ENCODE results near the gene DCC.

DCC gene

DNA sequence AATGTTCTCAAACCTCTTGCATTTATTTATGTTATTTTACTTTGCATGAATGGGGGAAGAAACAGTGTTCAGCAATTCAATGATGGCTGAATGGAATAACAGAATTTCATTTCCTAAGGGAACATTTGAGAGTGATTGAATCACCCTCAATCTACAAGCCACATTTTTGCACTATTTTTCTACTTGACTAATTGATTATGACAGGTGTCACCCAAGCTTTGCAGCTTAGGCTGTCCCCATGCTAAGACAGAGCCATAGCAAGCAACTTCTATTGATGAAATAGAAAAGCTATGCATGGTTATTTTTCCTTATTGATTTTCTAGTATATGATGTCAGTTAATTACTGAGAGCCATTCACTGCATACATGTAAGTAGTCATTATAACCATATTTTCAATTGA, 795.7 kb downstream of the DCC start:
- Histone ChIP-seq H3K4me1 (ENCODE audit: control insufficient read depth, insufficient read depth, low read depth, low read length) (no peaks in the 10 kb centered on the region), H2BK5ac (ENCODE audit: low read depth, low read length, poor library complexity, severe bottlenecking) (no peak overlapping the region), H3K14ac (ENCODE audit: low read length in 2 of 2) (no peak overlapping the region), H4K91ac (ENCODE audit: low read length) (no peak overlapping the region), H2AFZ (ENCODE audit: low read depth, low read length) (no peak overlapping the region), H2AK5ac (ENCODE audit: low read length, severe bottlenecking) (no peak overlapping the region), H3K9ac (ENCODE audit: low read length) (no peak overlapping the region), H3K23ac (ENCODE audit: low read length in 2 of 2) (no peak overlapping the region), H3K18ac (ENCODE audit: low read depth in 1 of 2, low read length in 2 of 2) (no peak overlapping the region), H4K8ac (ENCODE audit: low read length) (no peak overlapping the region), H3K4me3 (ENCODE audit: insufficient read depth in 1 of 2, low read depth in 1 of 2, low read length in 2 of 2) (no peak overlapping the region), H2BK120ac (ENCODE audit: low read depth, low read length) (no peak overlapping the region), H3K27ac (ENCODE audit: low read length, poor library complexity, severe bottlenecking) (no peak overlapping the region), H2BK12ac (ENCODE audit: low read length in 2 of 2) (no peak overlapping the region), H3K9me3 (ENCODE audit: control insufficient read depth, low read length) (peaks cover 7% of the 10 kb centered on the region), H3K4me2 (ENCODE audit: low read length, poor library complexity, severe bottlenecking) (no peak overlapping the region), H3K4ac (ENCODE audit: low read depth in 1 of 2, low read length in 2 of 2) (no peak overlapping the region), H3K36me3 (ENCODE audit: control insufficient read depth in 1 of 2, insufficient read depth in 2 of 2, low read depth in 1 of 2, low read length in 2 of 2) (no peaks in the 10 kb centered on the region), H3K27me3 (ENCODE audit: control insufficient read depth in 1 of 2, insufficient read depth in 1 of 2, low read length in 2 of 2) (no peaks in the 10 kb centered on the region), H3K79me1 (replicated peaks; ENCODE audit: low read length, poor library complexity, severe bottlenecking) (no peaks in the 10 kb centered on the region), H2BK15ac (ENCODE audit: low read depth, poor library complexity, severe bottlenecking) (no peak overlapping the region)
- no peak for DNase-seq

DNA sequence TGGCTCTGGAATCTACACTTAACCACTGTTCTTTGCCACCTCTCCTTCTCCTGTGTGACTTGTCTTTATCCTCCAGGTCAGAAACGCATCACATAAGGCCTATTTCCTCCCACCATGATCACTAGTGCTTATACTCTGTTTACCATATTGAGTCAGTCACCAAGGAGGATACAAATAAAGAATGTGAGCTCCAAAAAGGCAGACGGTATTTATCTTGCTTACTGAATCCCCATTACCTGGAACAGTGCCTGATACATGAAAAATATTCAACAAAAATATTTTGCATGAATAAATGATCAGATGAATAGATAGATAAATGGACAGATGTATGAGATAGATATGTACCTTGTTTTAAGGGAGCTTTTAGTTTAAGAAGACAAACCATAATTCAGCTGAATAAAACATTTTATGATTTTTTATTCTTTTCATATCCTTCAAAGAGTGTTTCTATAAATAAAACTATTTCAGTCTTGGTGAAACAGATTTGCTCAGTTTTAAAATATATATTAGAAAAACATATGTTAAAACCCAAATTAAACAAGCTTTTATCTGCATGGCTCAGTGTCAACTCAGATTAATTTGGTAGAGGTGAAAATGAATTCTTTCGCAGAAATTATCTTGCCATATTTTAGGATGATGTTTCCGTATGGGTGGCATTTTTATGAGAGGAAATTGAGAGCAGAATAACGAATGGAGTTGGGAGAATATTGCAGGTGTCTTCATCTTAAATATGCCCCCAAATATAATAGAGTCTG, 799.9 kb downstream of the DCC start:
- no peak overlapping the region for H2BK5ac ChIP-seq (ENCODE audit: low read depth, low read length, poor library complexity, severe bottlenecking)
- H3K79me1 ChIP-seq (replicated peaks; ENCODE audit: low read length, poor library complexity, severe bottlenecking), result no peaks in the 10 kb centered on the region
- H3K14ac ChIP-seq (ENCODE audit: low read length in 2 of 2), result no peak overlapping the region
- H3K9ac ChIP-seq (ENCODE audit: low read length), result no peak overlapping the region
- peaks cover 7% of the 10 kb centered on the region for H3K9me3 ChIP-seq (ENCODE audit: control insufficient read depth, low read length)
- H4K8ac ChIP-seq (ENCODE audit: low read length), result no peak overlapping the region
- H4K91ac ChIP-seq (ENCODE audit: low read length), result no peak overlapping the region
- no peak overlapping the region for H3K4me2 ChIP-seq (ENCODE audit: low read length, poor library complexity, severe bottlenecking)
- H3K4me1 ChIP-seq (ENCODE audit: control insufficient read depth, insufficient read depth, low read depth, low read length), result no peaks in the 10 kb centered on the region
- no peak for DNase-seq
- H2BK15ac ChIP-seq (ENCODE audit: low read depth, poor library complexity, severe bottlenecking), result no peak overlapping the region
- H3K27me3 ChIP-seq (ENCODE audit: control insufficient read depth in 1 of 2, insufficient read depth in 1 of 2, low read length in 2 of 2), result no peaks in the 10 kb centered on the region
- no peak overlapping the region for H2AK5ac ChIP-seq (ENCODE audit: low read length, severe bottlenecking)
- no peak overlapping the region for H3K18ac ChIP-seq (ENCODE audit: low read depth in 1 of 2, low read length in 2 of 2)
- no peak overlapping the region for H3K4me3 ChIP-seq (ENCODE audit: insufficient read depth in 1 of 2, low read depth in 1 of 2, low read length in 2 of 2)
- no peaks in the 10 kb centered on the region for H3K36me3 ChIP-seq (ENCODE audit: control insufficient read depth in 1 of 2, insufficient read depth in 2 of 2, low read depth in 1 of 2, low read length in 2 of 2)
- no peak overlapping the region for H2BK12ac ChIP-seq (ENCODE audit: low read length in 2 of 2)
- H2BK120ac ChIP-seq (ENCODE audit: low read depth, low read length), result no peak overlapping the region
- no peak overlapping the region for H2AFZ ChIP-seq (ENCODE audit: low read depth, low read length)
- 77% methylated on average over 4 of the region's 5 CpGs for WGBS
- no peak overlapping the region for H3K23ac ChIP-seq (ENCODE audit: low read length in 2 of 2)
- H3K27ac ChIP-seq (ENCODE audit: low read length, poor library complexity, severe bottlenecking), result no peak overlapping the region
- no peak overlapping the region for H3K4ac ChIP-seq (ENCODE audit: low read depth in 1 of 2, low read length in 2 of 2)

DNA sequence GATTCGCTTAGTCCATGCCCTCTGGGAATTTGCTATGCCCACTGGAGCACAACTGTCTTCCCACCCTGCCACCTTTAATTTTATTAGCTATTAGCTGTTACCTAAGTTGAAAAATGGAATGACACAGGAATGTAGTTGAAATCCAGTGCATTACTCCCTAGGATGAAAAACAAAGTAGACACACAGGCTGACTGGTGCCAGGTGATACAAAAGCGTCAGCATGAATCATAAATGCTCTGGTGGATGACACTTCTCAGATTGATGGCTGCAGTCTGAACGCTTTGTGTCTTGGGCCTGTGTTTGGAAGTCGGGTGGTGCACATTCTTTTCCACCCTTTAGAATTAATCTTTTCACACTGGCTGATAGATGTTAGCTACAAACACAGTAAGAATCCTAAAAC, 802.0 kb downstream of the DCC start:
- Histone ChIP-seq H3K4me2 (ENCODE audit: low read length, poor library complexity, severe bottlenecking) (no peak overlapping the region), H2AK5ac (ENCODE audit: low read length, severe bottlenecking) (no peak overlapping the region), H3K14ac (ENCODE audit: low read length in 2 of 2) (no peak overlapping the region), H3K36me3 (ENCODE audit: control insufficient read depth in 1 of 2, insufficient read depth in 2 of 2, low read depth in 1 of 2, low read length in 2 of 2) (no peaks in the 10 kb centered on the region), H3K79me1 (replicated peaks; ENCODE audit: low read length, poor library complexity, severe bottlenecking) (no peaks in the 10 kb centered on the region), H3K23ac (ENCODE audit: low read length in 2 of 2) (no peak overlapping the region), H2AFZ (ENCODE audit: low read depth, low read length) (no peak overlapping the region), H3K9ac (ENCODE audit: low read length) (no peak overlapping the region), H3K27ac (ENCODE audit: low read length, poor library complexity, severe bottlenecking) (no peak overlapping the region), H3K9me3 (ENCODE audit: control insufficient read depth, low read length) (peaks cover 4% of the 10 kb centered on the region), H3K4me3 (ENCODE audit: insufficient read depth in 1 of 2, low read depth in 1 of 2, low read length in 2 of 2) (no peak overlapping the region), H2BK5ac (ENCODE audit: low read depth, low read length, poor library complexity, severe bottlenecking) (no peak overlapping the region), H3K27me3 (ENCODE audit: control insufficient read depth in 1 of 2, insufficient read depth in 1 of 2, low read length in 2 of 2) (no peaks in the 10 kb centered on the region), H2BK15ac (ENCODE audit: low read depth, poor library complexity, severe bottlenecking) (no peak overlapping the region), H4K8ac (ENCODE audit: low read length) (no peak overlapping the region), H3K18ac (ENCODE audit: low read depth in 1 of 2, low read length in 2 of 2) (no peak overlapping the region), H2BK12ac (ENCODE audit: low read length in 2 of 2) (no peak overlapping the region), H2BK120ac (ENCODE audit: low read depth, low read length) (no peak overlapping the region), H3K4ac (ENCODE audit: low read depth in 1 of 2, low read length in 2 of 2) (no peak overlapping the region), H4K91ac (ENCODE audit: low read length) (no peak overlapping the region), H3K4me1 (ENCODE audit: control insufficient read depth, insufficient read depth, low read depth, low read length) (no peaks in the 10 kb centered on the region)
- WGBS, result 71% methylated on average over 3 of the region's 4 CpGs
- DNase-seq, result no peak

DNA sequence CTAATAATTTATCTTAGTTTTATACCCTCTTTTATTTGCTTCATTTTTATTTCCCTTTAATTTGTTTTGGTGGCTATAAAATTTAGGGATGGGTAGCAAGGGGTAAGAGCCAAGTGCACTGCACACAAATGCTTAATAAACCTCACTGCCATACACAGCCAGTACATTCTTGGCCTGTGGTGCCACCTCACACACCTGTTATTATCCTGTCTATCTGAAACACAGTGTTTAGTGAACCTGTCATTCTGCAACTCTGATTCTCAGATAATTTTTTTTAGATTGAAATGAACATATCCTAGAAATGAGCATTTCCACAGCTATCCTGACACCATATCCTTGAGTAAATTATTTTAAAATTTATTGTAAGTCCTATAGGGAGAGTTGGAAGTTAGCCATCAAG, 807.5 kb downstream of the DCC start:
- no peak overlapping the region for H2BK15ac ChIP-seq (ENCODE audit: low read depth, poor library complexity, severe bottlenecking)
- no peak overlapping the region for H2AK5ac ChIP-seq (ENCODE audit: low read length, severe bottlenecking)
- no peak overlapping the region for H3K23ac ChIP-seq (ENCODE audit: low read length in 2 of 2)
- H3K4ac ChIP-seq (ENCODE audit: low read depth in 1 of 2, low read length in 2 of 2), result no peak overlapping the region
- no peaks in the 10 kb centered on the region for H3K27me3 ChIP-seq (ENCODE audit: control insufficient read depth in 1 of 2, insufficient read depth in 1 of 2, low read length in 2 of 2)
- no peak overlapping the region for H4K91ac ChIP-seq (ENCODE audit: low read length)
- H3K9me3 ChIP-seq (ENCODE audit: control insufficient read depth, low read length), result no peaks in the 10 kb centered on the region
- no peaks in the 10 kb centered on the region for H3K4me1 ChIP-seq (ENCODE audit: control insufficient read depth, insufficient read depth, low read depth, low read length)
- H3K36me3 ChIP-seq (ENCODE audit: control insufficient read depth in 1 of 2, insufficient read depth in 2 of 2, low read depth in 1 of 2, low read length in 2 of 2), result no peaks in the 10 kb centered on the region
- H3K27ac ChIP-seq (ENCODE audit: low read length, poor library complexity, severe bottlenecking), result no peak overlapping the region
- no peak overlapping the region for H2AFZ ChIP-seq (ENCODE audit: low read depth, low read length)
- H3K9ac ChIP-seq (ENCODE audit: low read length), result no peak overlapping the region
- no peak overlapping the region for H4K8ac ChIP-seq (ENCODE audit: low read length)
- no peak overlapping the region for H2BK12ac ChIP-seq (ENCODE audit: low read length in 2 of 2)
- no peak overlapping the region for H3K14ac ChIP-seq (ENCODE audit: low read length in 2 of 2)
- H3K79me1 ChIP-seq (replicated peaks; ENCODE audit: low read length, poor library complexity, severe bottlenecking), result no peaks in the 10 kb centered on the region
- no peak overlapping the region for H3K4me2 ChIP-seq (ENCODE audit: low read length, poor library complexity, severe bottlenecking)
- H2BK120ac ChIP-seq (ENCODE audit: low read depth, low read length), result no peak overlapping the region
- no peak overlapping the region for H3K18ac ChIP-seq (ENCODE audit: low read depth in 1 of 2, low read length in 2 of 2)
- H3K4me3 ChIP-seq (ENCODE audit: insufficient read depth in 1 of 2, low read depth in 1 of 2, low read length in 2 of 2), result no peak overlapping the region
- H2BK5ac ChIP-seq (ENCODE audit: low read depth, low read length, poor library complexity, severe bottlenecking), result no peak overlapping the region
- no peak for DNase-seq

Data from mesenchymal stem cell (in vitro differentiated cells and primary cell).